ENCODE measurements around the gene MAGEB2. TPM values are rescaled to one million over a fixed set of nuclear protein-coding genes. Genes with fewer than 3 reads are reported as not detected.
"Not testable (repeated sequence)": the region's sequence is repeated elsewhere in the genome, so short reads cannot be mapped to it uniquely, and the experiment has no call there.

MAGEB2 gene, protein sequence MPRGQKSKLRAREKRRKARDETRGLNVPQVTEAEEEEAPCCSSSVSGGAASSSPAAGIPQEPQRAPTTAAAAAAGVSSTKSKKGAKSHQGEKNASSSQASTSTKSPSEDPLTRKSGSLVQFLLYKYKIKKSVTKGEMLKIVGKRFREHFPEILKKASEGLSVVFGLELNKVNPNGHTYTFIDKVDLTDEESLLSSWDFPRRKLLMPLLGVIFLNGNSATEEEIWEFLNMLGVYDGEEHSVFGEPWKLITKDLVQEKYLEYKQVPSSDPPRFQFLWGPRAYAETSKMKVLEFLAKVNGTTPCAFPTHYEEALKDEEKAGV
- not detected in 2 replicates for total RNA-seq

DNA sequence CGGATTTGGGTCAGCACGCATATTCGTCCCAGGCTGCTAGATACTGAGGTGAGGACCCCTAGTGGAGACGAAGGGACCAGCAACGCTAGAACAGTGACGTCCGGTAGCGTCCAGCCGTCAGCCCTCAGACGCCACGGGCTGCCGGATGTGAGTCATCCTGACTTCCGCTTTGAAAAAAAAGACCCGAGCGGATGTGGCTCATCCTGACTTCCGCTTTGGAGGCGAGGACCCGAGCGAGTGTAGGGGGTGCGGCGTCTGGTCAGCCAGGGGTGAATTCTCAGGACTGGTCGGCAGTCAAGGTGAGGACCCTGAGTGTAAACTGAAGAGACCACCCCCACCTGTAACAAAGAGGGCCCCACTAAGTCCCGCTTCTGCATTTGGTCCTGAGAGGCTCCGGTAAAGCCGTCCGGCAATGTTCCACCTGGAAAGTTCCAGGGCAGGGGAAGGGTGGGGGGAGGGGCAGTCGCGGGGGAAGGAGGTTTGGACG lies at the start of gene MAGEB2:
TSS of gene MAGEB2 (plus strand) at position 207 of the 487 bp plus-strand sequence. CDS start 3,018 bp downstream, outside the sequence.
- intact Hi-C loops (cut with micrococcal nuclease): no loop called here

DNA sequence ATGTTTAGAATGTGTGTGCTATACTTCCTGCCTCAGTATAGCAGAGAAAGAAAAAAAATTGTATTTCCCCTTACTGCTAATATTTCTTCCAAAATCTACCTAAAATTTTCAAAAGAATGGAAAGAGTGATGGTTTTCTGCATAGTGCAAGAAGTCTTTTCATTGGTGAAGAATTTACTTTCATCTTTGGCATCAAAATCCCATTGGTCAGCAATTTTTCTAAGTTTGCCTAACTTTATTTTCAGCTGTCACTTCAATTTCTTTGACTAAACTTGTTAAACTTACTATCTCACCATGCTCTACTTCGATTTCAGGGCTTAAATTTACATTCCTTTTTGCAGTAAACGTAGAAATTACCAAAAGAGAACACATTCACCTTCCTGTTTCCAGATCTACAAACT lies 44.5 kb upstream of the MAGEB2 start:
- intact Hi-C loops (cut with micrococcal nuclease): no loop called here

DNA sequence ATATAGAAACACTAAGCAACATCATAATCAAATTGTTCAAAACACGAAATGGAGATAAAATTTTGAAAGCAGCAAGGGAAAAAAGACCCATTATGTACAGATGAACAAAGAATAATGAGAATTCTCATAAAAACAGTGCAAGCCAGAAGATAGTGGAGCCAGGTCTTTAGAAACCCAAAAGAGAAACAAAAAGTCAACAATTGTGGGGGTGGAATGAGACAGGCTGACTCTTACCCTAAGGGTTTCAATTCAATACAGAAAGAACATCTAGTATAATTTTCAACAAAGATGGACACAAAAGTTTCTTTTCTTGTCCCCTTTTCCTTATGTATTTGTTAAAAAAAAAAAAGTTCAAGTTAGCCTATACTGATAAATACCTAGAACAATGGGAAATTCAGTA lies 34.0 kb upstream of the MAGEB2 start:
- intact Hi-C loops (cut with micrococcal nuclease): no loop called here

- intact Hi-C loops (cut with micrococcal nuclease): no loop called here
These were observed 31.8 kb upstream of the MAGEB2 start for GRCh38 chrX:30183554-30183953.

GRCh38 chrX:30190426-30190825 lies 24.9 kb upstream of the MAGEB2 start:
- intact Hi-C loops (cut with micrococcal nuclease): no loop called here

- intact Hi-C loops (cut with micrococcal nuclease): not testable (repeated sequence)
These were observed 21.5 kb upstream of the MAGEB2 start for GRCh38 chrX:30193910-30194309.

DNA sequence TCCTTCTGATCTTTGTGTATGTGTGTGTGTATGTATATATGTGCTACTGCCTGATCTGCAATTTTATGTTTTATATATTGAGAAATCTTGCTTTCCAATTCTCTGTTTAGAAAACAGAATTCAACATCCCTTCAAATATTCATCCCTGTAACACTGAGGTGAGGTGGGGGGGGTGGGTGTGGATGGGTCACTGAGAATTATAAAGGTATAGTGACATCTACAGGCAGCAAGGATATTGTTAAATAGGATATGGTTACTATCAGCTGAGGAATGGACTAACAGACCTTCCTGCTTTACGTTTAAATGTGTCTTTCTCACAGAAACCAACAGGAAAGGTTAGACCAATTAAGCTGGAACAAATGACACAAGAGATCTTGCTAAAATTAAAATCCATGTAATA lies 19.0 kb upstream of the MAGEB2 start:
- intact Hi-C loops (cut with micrococcal nuclease): no loop called here

GRCh38 chrX:30212172-30212571 lies 3.2 kb upstream of the MAGEB2 start:
- intact Hi-C loops (cut with micrococcal nuclease): no loop called here

- intact Hi-C loops (cut with micrococcal nuclease): no loop called here
These were observed 2.1 kb downstream of the MAGEB2 start for GRCh38 chrX:30217465-30217864.

- intact Hi-C loops (cut with micrococcal nuclease): no loop called here
These were observed 4.0 kb downstream of the MAGEB2 start for GRCh38 chrX:30219372-30219771.

DNA sequence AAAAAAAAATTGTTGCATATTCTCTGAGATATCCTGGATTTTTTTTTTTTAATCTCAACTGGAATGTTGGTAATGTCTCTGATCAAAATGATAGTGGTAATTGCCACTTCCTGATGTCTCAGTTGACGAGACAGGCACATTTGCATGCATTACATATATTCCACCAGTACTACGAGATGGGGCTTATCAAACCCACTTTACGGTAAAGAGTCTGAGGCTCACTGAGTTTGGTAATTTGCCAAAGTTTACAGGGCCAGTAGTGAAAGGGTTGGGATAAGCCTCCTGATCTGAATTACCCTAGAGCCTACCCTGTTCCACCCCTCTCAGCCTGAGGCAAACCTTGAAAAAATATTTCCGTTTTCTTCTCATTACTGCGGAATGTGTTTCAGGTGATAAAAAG lies 5.3 kb downstream of the MAGEB2 start:
- intact Hi-C loops (cut with micrococcal nuclease): no loop called here

GRCh38 chrX:30224536-30224935 lies 9.2 kb downstream of the MAGEB2 start:
- intact Hi-C loops (cut with micrococcal nuclease): no loop called here

DNA sequence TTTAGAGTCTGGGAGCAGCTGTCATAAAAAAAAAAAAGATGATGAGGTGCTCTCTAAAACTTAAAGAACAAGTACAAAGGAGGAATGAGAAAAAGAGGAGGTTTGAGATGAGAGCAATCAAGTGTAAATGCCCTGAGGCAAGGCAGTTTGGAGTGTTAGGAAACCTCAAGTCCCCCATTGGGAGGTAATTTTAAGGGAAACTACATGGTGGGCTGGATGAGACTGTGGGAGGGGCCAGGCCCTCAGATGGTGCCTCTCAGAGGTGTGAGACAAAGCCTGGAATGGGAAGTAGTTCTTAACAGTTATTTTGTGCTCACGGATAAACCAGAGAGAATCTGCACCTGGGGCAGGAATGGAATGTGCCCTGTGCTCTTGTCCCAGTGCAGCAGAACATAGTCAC lies 13.2 kb downstream of the MAGEB2 start:
- intact Hi-C loops (cut with micrococcal nuclease): no loop called here

GRCh38 chrX:30230395-30230794 lies 15.0 kb downstream of the MAGEB2 start, which contains the start of gene MAGEB3:
Gene MAGEB3 (plus strand): TSS chrX:30230657. CDS start chrX:30235925, 5,268 bp downstream.
- intact Hi-C loops (cut with micrococcal nuclease): no loop called here

DNA sequence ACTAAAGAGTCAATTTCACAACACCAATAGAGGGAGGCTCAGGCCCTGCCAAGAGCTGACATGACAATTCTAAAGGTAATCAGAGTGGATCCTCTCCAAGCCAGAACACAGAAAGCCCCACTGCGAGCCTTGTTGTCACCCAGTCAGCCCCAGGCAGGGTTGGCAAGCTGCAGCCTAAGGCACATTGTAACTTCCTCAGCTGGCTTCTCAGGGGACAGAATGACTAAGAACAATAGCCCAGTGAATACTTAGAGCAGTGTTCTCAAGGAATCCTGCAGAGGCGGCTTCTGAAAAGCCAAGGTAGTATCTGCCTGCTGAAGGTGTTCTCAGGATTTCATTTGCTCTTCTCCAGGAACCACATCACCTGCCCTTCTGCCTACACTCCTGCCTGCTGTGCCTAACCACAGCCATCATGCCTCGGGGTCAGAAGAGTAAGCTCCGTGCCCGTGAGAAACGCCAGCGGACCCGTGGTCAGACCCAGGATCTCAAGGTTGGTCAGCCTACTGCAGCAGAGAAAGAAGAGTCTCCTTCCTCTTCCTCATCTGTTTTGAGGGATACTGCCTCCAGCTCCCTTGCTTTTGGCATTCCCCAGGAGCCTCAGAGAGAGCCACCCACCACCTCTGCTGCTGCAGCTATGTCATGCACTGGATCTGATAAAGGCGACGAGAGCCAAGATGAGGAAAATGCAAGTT lies 26.5 kb downstream of the MAGEB2 start, which contains the start of gene MAGEB4:
TSS of gene MAGEB4 (plus strand) at position 277 of the 692 bp plus-strand sequence. CDS start at position 413, 136 bp downstream.
- intact Hi-C loops (cut with micrococcal nuclease): no loop called here

DNA sequence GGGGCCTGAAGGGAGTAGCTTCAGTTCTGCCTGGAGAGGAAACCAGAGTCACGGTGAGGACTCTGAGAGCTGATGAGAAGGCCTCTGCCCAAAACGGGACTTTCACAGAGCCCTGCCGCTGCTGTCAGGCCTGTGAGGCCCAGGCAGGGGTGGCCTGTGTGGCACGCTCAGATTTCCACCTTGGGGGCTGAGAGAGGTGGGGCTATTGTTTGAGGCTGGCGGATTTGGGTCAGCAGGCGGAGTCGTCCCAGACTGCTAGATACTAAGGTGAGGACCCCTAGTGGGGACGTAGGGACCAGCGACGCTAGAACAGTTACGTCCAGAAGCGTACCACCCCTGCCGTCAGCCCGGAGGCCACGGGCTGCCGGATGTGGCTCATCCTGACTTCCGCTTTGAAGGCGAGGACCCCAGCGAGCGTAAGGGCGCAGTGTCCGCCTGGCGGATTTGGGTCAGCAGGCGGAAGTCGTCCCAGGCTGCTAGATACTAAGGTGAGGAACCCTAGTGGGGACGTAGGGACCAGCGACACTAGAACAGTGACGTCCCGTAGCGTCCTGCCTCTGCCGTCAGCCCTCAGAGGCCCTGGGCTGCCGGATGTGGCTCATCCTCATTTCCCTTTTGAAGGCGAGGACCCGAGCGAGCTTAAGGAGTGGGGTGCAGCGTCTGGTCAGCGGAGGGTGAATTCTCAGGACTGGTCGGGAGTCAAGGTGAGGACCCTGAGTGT lies 31.6 kb downstream of the MAGEB2 start, which contains the start of gene MAGEB1:
TSS of gene MAGEB1 (plus strand) at position 378 of the 721 bp plus-strand sequence. CDS start 3,348 bp downstream, outside the sequence.
- intact Hi-C loops (cut with micrococcal nuclease): no loop called here

- intact Hi-C loops (cut with micrococcal nuclease): no loop called here
These were observed 33.5 kb downstream of the MAGEB2 start for GRCh38 chrX:30248854-30249253.

DNA sequence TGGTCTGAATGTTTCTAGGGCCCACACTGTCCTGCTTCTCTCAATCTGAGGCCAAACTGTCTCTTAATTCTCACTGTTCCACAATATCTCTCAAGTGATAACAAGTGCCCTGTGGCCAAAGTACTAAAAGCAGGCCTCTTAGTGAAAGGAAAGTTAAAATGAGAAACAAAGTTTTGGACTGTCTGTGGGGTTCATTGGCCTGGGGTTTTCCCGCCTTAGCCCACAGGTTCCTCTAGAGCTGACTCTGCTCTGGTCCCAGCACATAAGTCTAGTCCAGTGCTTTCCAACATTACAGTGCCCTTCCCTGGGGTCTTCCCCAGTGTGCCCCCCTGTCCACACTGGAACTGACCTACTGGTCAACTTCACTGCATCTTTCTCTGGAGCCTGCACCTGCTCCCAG lies 37.9 kb downstream of the MAGEB2 start:
- intact Hi-C loops (cut with micrococcal nuclease): no loop called here

DNA sequence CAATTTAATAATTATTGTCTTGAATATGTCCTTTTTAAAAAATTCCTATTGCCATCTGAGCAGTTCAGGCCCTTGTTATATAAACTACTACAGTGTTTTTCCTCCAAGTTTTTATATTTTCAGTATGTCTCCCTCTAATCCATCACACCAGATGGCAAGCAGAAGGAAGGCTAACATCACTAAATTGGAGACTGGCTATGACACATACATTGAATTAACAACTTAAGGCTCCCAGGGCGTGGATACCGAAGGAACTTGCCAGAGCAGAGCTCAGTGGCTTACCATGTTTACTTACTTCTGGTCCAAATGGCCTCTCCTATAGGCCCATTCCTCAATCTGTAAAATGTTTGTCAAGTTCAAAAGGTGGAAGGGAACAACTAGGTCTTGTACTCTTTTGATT lies 44.6 kb downstream of the MAGEB2 start:
- intact Hi-C loops (cut with micrococcal nuclease): no loop called here

- intact Hi-C loops (cut with micrococcal nuclease): no loop called here
These were observed 45.6 kb downstream of the MAGEB2 start for GRCh38 chrX:30261012-30261411.

DNA sequence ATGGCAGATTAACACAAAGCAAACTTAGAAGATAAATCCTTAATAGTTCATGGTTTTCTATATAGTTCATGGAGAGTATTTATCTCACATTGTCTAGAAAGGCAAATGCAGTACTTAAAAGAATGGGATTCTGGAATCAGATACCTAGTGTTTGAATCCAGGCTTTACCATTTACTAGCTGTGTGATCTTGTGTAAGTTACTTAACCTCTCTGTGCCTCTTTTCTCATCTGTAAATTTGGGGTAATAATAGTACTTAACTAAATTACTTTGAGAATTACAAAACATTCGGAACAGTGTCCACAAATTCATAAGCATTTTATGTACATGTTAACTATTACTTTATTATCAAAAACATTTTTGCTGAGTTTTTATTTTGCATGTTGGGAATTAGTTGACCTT lies 47.4 kb downstream of the MAGEB2 start:
- intact Hi-C loops (cut with micrococcal nuclease): no loop called here

Measured in T-helper 2 cell treated with Interferon-gamma antibody and Interleukin-4, amounts not matched to agents 100 ng/mL and 5 ng/mL, for 36 hours (primary cell).